GM19467 (cell line): ENCODE measurements around the gene ARL11.

Experiments used
- ATAC-seq: cut with Tn5 transposase; IDR thresholded peaks from one replicate; pipeline ENCODE4 v1.9.1; 2021; ENCODE audit warnings: mild to moderate bottlenecking, moderate library complexity; ENCODE audit not compliant: unreplicated experiment

The ARL11 gene

GRCh38 chr13:49646688-49647087 lies 18.4 kb downstream of the ARL11 start:
- ATAC-seq, result no peak

- no peak for ATAC-seq
Observed at GRCh38 chr13:49649244-49649962, 21.1 kb downstream of the ARL11 start.

GRCh38 chr13:49649963-49650312 lies 21.6 kb downstream of the ARL11 start:
- no peak for ATAC-seq

- ATAC-seq, result no peak
Observed at GRCh38 chr13:49651570-49652354, 23.5 kb downstream of the ARL11 start.

- ATAC-seq, result no peak
Observed at GRCh38 chr13:49652355-49653305, 24.3 kb downstream of the ARL11 start.

GRCh38 chr13:49653478-49653877 lies 25.2 kb downstream of the ARL11 start:
- ATAC-seq, result no peak

GRCh38 chr13:49654011-49654410 lies 25.7 kb downstream of the ARL11 start:
- ATAC-seq, result no peak

- ATAC-seq, result no peak
Observed at GRCh38 chr13:49655906-49656305, 27.6 kb downstream of the ARL11 start.

GRCh38 chr13:49657241-49657641 lies 28.9 kb downstream of the ARL11 start:
- no peak for ATAC-seq

GRCh38 chr13:49664606-49665005 lies 36.3 kb downstream of the ARL11 start:
- ATAC-seq, result no peak

- no peak for ATAC-seq
Observed at GRCh38 chr13:49667773-49668172, 39.5 kb downstream of the ARL11 start.

- ATAC-seq, result no peak
Observed at GRCh38 chr13:49669735-49670309, 41.5 kb downstream of the ARL11 start.

- ATAC-seq, result no peak
Observed at GRCh38 chr13:49670828-49671227, 42.5 kb downstream of the ARL11 start.

- no peak for ATAC-seq
Observed at GRCh38 chr13:49676581-49677298, 48.4 kb downstream of the ARL11 start.

GRCh38 chr13:49678191-49678914 lies 50.0 kb downstream of the ARL11 start:
- no peak for ATAC-seq

- no peak for ATAC-seq
Observed at GRCh38 chr13:49679246-49679645, 50.9 kb downstream of the ARL11 start.

GRCh38 chr13:49681842-49682435 lies 53.6 kb downstream of the ARL11 start:
- no peak for ATAC-seq
